Fibroblast of pulmonary artery (primary cell): ENCODE results near the gene ADAMTSL3.

Experiments
- DNase-seq: peaks from one replicate; pipeline ENCODE4 v3.0.0-alpha.2; 2010; ENCODE audit warnings: low read depth
- H3K4me3 ChIP-seq: replicated peaks from 2 replicates; pipeline ENCODE4 v1.5.1; 2011; ENCODE audit warnings: low read depth, mild to moderate bottlenecking, control low read depth, low read length, moderate library complexity
- CTCF ChIP-seq: IDR thresholded peaks from 2 replicates; pipeline ENCODE4 v1.5.1; 2011; ENCODE audit warnings: mild to moderate bottlenecking, control low read depth, low read length, inconsistent platforms; ENCODE audit errors: missing control alignments

ADAMTSL3 gene

GRCh38 chr15:83775738-83776137 lies 121.8 kb downstream of the ADAMTSL3 start:
- H3K4me3 ChIP-seq: no peak overlapping the region
- TF ChIP-seq CTCF: no peak
- no peak for DNase-seq

GRCh38 chr15:83776986-83777385 lies 123.1 kb downstream of the ADAMTSL3 start:
- no peak for TF ChIP-seq CTCF
- no peak overlapping the region for H3K4me3 ChIP-seq
- DNase-seq: no peak

- DNase-seq: no peak
- no peak for TF ChIP-seq CTCF
- no peak overlapping the region for H3K4me3 ChIP-seq
These were observed 129.3 kb downstream of the ADAMTSL3 start for GRCh38 chr15:83783227-83783626.

GRCh38 chr15:83784975-83785374 lies 131.1 kb downstream of the ADAMTSL3 start:
- DNase-seq: peak; percentile 33

GRCh38 chr15:83786336-83786735 lies 132.4 kb downstream of the ADAMTSL3 start:
- H3K4me3 ChIP-seq: no peak overlapping the region
- no peak for DNase-seq
- no peak for TF ChIP-seq CTCF

More at GRCh38 chr15:83784975-83785374, 131.1 kb downstream of the ADAMTSL3 start:
- no peak overlapping the region for H3K4me3 ChIP-seq
- no peak for TF ChIP-seq CTCF

- no peak overlapping the region for H3K4me3 ChIP-seq
- no peak for TF ChIP-seq CTCF
These were observed 139.1 kb downstream of the ADAMTSL3 start for GRCh38 chr15:83793069-83793468.

GRCh38 chr15:83794209-83794608 lies 140.3 kb downstream of the ADAMTSL3 start:
- no peak for TF ChIP-seq CTCF
- DNase-seq: no peak

More at GRCh38 chr15:83793069-83793468, 139.1 kb downstream of the ADAMTSL3 start:
- DNase-seq: no peak

More at GRCh38 chr15:83794209-83794608, 140.3 kb downstream of the ADAMTSL3 start:
- H3K4me3 ChIP-seq: no peak overlapping the region
